Measurements from ENCODE around the gene PDCD4.

Gene PDCD4

DNA sequence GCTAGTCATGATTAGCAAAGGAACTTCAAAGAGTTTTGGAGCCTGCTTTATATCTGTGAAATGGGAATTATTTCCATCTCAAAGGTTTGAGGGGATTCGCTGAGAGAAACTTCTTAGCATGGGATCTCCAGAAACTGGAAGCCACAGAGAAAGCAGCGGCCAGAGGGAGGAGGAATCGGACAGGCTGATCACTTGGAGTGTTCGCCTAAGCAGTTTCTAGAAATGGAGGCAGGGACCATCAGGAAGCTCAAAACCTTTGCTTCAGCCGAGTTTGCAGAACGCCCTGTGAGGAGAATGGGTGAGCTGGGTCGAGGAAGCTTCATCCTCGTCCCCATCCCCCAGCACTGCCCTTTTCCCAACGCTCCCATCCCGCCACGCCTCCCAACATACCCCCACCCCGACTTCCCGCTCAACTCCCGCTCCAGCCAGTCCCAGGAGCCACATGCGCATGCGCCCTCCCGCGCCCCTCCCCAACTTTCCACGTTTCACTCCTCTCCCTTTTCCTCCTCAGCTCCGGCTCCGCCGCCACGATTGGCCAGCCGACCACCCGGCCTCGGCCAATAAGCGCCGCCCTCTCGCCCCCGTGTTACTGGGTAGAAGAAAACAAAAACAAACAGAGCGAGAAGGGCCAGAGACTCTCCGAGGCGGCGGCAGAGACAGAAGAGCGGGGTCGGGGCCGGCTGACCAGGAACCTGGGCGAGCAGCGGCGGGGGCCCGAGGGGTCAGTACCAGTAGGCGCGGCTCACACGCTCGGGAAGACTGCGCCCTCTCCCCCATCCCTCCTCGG is at the start of gene PDCD4:
TSS of gene PDCD4 (plus strand) at position 631 of the 787 bp plus-strand sequence. CDS start 4,100 bp downstream, outside the sequence.
- peak; percentile 98 for DNase-seq

DNA sequence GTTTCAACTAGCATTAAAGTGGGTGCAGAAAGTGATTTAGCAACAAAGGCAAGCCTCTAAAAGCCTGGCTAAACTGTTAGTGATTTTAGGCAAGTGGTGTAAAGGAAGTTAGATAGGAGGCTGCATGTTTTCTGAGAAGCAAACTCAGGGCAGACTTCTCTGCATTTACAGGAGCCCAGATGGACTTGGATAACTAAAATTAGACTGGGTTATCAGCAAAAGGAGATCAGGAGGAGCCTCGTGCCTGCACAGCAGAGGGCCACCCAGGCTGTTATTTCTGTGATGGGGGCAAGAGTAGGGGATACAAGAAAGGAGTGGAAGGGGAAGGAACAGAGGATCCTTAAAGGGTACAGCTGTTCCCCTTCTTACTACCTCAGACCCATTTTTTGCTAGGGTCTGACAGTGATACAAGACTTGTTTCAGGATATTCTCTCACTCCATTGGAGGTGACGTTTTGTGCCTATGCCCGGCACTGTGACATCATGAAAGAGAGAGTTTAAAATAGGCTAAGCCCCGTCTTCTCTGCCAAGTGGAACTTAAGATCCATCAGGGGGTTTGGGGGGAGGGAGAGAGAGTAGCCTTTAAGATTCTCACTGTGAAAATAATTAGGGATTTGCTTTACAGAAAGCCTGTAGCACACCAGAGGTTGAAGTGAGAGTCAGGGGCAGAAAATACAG is 49.6 kb upstream of the PDCD4 start:
- DNase-seq: no peak

DNA sequence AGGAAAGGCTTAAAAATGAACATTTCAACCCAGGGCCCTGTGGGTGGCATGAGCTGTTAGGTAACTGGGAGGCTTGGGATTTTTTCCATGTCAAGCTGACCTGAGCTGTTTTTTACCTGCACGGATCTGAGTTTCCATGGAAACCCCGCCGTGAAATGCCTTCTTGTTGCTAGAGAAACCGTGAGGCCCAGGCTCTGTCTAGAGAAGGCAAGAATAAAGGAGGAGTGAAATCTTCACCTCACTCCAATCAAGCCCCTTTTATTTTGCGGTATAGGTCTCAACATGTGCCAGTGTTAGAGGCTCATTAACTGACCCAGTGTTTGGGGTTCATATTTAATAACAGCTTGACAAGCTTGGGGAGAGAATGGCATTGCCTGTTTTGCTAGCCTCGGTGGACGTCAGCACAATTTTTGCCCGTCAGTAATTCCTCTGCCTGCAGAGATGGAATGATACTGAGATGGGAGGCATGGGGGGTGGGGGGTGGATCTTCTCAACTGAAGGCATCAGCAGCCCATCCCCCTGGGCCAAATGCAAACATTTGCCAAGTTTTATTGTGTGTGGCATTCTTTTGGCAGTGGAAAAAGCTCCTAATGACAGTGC is 48.9 kb upstream of the PDCD4 start:
- DNase-seq: peak; percentile 36

DNA sequence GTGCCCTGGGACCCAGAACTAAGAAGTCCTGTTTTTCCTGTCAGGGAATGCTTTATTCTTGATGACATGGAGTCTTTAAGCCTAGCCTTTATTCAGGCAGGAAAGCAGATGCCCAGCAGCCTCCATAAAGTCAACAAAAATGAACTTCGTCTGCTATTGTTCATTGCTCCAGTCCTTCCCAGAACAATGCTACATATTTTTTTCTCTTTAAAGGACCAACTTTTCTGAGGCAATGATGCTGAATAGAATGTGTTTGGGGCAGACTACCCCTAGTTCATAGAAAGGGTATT is 47.6 kb upstream of the PDCD4 start:
- DNase-seq: no peak

DNA sequence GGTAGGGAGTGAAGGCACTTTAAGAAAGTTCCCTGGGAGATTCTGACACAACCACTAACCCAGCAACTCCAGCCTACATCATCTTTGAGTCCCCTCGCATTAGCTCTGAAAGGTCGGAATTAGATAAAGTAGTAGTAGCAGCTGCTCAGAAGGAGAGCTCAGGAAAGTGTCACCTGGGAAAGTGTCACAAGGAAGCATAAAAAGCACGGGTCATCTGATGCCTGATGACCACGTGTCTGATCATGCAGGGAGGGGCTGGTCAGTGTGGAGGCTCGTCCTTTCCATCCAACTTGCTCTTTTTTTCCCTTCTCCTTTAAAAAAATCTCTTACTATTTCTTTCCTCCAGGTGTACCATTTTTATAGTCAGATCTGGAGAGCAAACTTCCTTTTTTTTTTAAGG is 47.1 kb upstream of the PDCD4 start:
- no peak for DNase-seq

DNA sequence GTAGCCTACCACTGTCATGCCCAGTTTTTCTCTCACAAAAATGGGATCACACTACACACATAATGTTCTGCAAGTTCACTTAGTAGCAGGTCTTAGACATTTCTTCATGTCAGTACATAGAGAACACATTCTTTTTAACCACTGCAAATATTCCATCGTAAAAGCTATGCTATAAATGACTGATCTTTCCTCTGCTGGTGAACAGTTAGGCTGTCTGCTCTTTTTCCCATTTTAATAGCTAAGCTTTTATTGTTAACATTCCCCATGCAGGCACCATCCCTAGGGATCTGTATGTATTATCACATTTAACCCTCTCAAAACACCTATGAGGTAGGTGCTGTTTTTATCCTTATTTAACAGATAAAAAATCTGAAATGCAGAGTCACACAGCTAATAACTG is 46.2 kb upstream of the PDCD4 start:
- DNase-seq: no peak

DNA sequence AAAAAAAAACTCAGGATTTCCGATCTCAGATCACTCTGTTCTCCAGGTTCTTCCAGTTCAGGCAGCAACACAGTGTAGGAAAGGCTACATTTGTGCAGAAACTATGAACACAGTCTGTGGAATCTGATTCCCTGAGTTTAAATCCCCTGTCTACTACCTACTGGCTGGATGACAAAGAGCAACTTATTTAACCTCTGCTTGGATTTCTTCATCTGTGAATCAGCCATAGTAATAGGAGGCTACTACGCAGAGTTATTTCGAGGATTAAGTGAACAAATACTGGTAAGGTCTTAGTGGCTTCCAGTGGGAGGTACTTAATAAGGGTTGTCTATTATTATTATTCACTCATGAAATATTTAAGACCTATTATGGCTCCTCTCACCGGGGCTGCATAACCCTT is 44.3 kb upstream of the PDCD4 start:
- DNase-seq: no peak

DNA sequence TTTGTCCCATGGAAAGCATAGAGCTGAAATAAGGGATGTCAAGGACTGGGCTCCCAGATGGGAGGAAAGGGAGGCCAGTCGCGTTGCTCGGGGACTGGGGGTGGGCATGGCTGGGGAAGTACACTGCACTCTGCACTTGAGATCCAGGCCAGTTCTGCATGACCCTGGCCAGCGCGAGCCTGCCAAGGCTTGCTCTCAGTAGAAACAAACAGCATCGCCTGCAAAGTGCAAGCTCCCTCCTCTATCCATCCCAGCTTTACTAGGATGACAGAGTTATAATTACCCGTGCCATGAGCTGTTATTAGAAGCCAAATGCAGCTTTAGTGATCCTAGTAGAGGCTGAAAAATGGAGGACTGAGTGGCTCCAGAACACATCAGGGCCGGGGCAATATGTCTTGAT is 43.9 kb upstream of the PDCD4 start:
- no peak for DNase-seq

DNA sequence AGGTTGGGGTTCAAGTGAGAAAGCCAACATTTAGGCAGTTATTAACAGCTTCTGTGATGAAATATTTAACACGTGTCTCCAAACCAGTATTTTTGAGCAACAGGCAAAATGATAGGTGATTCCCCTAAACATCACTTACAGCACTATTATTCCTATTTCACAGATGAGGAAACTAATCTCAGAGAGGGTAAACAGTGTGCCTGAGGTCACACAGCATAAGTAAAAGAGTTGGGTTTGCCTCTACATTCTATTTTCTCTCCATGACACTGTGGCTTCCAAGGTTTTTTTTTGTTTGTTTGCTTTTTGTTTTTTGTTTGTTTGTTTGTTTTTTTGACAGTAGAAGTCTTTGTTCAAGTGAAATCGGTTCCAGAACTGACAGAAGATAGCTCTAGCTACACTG is 43.2 kb upstream of the PDCD4 start:
- DNase-seq: no peak

DNA sequence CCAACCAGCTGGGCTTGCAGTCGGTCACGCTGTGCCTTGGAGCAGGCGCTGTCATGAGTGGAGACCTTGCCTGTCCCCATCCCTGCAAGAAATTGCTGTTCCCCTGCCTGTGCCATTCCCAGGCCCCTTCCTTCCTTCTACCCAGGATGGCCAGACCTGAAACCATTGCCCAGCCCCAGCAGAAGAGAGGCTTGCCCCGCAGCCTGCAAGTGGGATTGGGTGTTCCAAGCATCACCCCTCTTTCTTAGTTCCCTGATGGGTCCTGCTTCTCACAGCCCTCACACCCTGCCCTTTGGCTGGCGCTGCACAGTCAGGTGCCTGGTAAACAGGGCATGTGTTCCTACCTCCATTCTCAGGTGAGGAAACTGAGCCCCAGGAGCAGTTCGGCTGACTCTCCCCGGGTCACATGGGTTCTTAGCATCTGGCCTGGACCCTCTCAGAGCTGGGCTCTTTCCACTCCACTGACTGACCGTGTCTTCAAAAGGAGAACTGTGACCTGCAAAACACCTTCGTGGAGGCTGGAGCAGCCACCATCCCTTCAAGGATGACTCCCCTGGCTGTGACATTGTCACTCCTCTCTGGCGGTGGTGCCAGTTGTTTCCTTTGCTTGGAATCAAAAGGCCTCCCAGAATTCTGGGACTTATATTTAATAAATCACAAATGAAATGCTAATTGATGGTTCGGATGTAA is 41.9 kb upstream of the PDCD4 start:
- DNase-seq: no peak

DNA sequence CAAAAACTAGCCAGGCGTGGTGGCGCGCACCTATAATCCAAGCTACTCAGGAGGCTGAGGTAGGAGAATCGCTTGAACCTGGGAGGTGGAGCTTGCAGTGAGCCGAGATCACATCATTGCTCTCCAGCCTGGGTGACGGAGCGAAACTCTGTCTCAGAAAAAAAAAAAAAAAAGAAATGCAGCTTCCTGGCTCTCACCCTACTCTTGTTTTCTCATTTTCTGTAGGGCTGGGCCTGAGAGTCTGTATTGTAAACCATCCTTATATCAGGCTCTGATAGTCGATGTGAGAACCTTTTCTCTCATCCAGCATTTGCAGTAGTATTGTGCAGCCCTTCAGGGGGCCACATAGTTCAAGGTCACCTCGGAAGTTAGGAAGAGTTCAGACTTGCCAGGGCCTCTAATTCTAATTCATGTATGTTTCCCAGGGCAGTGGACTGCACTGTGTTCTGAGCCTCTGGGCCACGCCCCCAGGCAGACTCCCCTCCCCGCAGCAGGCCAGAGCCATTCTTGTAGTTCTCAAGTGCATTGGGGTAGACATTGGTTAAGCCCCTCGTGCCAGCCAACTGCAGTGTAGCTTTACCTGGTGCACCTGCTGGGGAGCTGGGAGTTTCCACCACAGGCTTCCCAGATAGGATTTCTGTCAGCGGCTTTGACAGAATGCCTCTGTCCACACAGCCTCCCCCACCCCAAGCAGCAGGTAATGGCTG is 38.3 kb upstream of the PDCD4 start:
- DNase-seq: no peak

DNA sequence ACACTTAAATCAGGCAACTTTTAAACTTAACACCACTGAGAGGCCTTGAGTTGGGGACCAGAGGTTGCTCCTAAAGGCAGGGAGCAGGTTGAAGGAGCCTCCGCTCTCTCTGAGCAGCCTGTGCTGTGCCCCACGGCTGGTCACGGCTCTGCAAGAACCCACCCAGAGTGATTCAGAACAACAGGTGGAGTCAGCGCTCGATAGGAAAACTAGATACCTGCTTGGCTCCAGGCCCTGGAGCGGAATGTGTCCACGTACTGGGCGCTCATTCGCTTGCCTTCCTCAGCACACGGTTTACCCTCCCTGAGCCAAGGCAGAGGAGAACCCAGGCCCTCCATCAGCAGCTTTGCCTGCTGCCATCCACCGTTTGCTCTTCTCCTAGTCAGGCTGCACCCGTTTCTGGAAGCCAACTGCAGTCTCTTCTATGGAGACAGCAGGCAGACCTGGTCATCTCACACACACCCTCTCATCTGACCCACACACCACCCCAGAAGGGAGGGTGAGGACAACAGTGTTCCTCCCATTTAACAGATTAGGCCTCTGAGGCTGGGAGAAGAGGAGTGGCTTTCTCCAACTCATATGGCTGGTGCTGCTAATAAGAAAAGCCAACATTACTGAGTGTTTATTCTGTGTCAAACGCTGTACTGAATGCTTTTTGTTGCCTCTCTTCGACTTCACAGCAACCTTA is 37.6 kb upstream of the PDCD4 start:
- DNase-seq: no peak

DNA sequence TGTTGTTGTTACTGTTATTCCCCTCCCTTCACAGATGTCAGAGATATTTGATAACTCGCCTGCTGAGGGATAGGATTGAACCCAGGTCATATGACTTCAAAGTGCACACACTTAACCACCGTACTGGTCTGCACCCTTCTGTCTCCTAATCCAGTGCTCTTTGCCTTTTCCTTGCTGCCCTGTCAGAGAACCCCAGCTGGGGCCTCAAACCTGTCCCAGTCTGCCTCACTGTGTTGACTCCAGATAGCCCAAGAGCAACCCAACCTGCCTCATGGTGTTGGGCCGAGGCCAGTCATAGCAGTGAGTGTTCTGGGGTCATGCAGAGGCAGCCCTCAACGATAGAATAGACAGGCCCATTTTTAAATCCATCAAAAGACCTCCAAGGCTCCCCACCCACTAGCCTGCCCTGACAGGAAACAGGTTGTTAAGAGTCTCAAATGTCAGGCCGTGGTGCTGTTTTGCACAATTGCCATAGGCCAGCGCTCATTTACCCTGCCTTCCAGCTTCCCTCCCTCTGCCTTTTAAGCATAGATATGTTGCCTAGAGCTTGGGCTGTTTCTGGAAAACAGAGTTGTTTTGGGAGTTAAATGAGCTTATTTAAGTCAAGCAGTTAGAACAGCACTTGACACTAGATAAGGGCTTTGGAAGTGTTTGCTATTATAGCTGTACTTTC is 37.0 kb upstream of the PDCD4 start:
- peak; percentile 60 for DNase-seq

DNA sequence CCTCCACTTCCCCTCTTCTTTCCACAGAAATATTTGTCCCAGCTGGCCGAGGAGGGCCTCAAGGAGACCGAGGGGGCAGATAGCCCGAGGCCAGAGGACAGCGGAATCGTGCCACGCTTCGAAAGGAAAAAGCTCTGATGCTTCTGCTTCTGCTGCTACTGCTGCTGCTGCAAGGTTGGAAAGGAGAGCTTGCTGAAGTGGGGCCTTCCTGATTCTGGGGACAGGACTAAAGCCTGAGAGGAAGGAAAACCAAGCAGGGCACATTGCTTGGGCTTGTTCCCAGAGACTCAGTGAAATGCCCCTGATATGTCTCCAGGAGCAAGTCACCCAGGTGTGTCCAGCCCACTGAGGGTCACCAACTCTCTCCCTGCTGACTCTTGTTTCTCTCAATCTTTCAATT is 35.9 kb upstream of the PDCD4 start:
- no peak for DNase-seq

DNA sequence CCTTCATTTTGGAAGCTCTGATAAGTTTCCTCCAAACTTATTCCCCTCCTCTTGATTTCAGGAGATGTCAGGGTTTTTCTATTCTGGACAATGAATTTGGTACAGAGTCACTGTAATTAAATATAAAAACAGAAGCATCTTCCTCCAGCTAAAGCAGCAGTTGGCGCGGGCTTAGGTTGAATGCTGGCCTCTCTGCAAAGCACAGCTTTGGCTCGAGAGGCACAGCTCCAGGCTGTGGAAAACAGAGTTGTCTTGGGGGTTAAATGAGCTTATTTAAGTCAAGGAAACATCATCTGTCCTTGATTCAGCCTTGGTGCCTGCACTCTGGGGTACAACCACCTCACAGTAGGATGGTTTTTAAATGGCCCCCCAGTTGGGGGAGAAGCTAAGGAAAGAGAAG is 35.0 kb upstream of the PDCD4 start:
- no peak for DNase-seq

DNA sequence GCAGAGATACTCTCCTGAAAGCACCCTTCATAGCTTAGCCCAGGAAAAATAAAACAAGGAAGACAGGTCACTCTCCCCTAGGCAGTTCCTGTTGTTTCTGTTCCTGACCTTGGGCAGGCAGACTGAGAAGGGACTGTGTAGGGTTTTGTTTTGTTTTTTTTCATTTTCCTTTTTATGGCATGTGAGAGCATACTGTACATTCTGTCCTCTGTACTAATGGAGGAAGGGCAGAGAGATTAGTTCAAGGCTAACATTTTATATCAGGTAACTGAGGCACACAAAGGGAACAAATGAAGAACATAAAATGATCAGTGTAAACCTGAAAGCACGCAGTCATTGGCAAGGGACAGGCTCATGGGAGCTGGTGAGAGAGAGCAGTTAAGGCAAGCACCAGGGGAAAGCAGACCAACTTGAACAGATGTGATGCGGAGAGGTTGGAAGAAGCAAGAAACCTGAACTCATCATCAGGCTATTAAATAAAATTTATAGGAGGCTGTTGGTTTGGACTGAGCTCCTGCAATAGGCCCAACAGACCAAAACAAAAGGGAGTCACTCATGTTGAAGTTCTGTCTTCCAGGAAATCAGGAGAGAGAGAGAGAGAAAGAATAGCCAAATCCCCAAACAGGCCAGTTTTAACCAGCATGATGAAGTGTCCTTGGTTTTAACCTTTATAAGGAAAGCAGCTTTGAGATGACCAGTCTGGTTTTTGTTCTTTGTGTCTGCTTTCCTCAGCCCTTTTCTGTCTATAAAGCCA is 34.1 kb upstream of the PDCD4 start:
- no peak for DNase-seq

DNA sequence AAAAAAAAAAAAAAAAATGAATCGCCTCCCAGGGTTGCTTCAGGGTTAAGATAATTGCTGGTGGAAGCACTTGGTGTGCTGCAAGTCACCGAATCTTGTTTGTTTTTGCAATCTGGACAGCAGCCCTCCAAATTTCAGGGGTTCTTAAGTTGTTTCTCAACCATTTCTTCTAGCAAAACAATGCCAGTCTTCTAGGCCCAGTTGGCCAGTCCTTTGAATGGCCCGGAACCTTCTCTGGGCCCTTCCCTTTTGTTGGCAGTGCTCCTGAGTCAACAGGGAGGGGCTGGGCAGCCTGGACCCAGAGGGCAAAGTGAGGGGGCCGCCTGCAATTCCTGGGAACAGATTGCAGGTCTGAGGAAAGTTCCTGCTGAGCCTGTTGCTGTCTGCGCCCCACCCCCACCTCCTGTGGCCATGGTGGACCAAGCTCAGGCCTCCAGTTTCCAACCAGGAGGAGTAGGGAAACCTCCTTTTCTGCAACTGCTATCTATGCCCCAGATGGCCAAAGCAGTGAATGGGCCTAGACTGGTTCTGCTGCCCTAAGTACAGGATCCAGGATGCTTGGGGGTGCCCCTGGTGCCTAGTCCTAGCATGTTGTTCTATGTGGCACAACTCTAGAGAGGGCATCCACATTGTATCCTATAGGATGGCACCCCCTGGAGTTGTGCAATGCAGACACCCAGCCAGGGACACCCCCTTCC is 31.4 kb upstream of the PDCD4 start:
- no peak for DNase-seq

DNA sequence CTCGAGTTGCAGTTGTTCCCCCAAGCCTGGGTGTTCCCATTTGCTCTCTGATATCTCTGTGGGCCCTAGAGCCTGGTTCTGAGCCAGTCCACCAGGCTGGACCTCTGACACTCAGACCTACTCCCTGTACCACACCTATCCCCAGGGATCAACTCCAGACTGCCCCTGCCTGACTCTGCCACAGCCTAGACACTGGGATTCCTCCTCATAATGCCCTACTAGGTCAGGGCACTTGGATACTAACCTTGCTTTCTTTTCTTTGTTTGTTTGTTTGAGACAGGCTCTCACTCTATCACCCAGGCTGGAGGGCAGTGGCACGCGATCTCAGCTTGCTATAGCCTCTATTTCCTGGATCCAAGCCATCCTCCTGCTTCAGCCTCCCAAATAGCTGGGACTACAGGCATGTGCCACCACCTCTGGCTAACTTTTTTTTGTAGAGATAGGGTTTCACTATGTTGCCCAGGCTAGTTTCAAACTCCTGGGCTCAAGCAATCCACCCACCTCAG is 30.8 kb upstream of the PDCD4 start:
- no peak for DNase-seq

DNA sequence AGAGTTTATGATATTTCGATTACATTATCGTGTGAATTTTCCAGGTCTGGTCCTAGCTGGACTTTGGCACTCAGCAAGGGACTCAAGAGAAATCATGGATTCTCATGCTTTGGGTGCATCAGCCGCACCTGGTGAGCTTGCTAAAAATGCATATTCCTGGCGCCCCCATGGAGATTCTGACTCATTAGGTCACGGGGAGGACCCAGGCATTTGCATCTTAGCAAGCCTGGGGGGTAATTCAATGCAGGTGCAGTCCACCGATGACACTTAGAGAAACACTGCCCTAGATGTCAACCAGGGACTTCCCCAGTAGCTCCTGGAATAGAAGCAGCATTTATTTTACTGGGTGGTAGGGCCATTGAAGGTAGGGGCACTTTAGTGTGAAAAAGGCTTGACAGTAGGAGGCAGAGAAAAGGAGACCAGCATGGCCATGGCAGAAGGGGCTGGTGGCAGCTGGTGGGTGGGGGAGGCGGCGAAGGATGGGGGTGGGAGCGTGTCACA is 29.9 kb upstream of the PDCD4 start:
- DNase-seq: no peak

DNA sequence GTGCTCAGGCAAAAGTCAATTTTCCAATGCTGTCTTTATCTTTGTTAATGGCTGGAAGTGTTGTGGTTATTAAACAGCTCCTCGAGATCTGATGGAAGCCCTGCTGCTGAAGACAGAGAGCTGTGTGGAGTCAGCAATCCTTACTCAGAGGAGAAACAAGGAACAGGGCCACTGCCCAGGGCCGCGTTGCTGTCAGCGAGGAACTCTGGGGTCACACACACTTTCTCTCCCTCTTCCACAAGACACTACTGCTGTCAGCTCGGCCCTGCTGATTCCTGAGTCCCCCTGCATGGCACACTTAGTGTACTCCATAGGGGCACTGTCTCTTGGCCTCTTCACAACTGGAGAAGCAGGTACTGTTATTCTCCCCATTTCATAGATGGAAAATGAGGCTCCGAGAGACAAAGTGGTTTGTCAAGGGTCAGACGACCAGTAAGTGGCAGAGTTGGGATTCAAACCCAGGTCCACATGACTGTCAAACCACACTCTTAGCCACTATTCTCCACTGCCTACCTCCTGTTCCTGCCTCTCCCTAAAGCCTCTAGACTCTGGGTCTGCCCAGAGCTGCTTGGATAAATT is 29.3 kb upstream of the PDCD4 start:
- DNase-seq: no peak

Data from NCI-H1092 treated with DMSO at 0.1 percent for 48 hours (cell line).